SU-DHL-6 (cell line): ENCODE data around the gene ASPN.

Experiments used
- CTCF ChIP-seq: fragments of 200-600 bp; sonication (generic); IDR thresholded peaks from one replicate; pipeline ENCODE4 v1.5.1; 2017; ENCODE audit warnings: antibody characterized with exemption, mild to moderate bottlenecking, low read length, moderate library complexity; ENCODE audit not compliant: insufficient read depth, poor library complexity, severe bottlenecking
- EZH2phosphoT487 ChIP-seq: fragments of 200-600 bp; sonication (generic), shearing (Covaris generic); conservative IDR thresholded peaks from 2 replicates; pipeline ENCODE4 v1.6.1; 2018; ENCODE audit warnings: mild to moderate bottlenecking, antibody characterized with exemption, low read length, moderate library complexity, mixed read lengths

DNA sequence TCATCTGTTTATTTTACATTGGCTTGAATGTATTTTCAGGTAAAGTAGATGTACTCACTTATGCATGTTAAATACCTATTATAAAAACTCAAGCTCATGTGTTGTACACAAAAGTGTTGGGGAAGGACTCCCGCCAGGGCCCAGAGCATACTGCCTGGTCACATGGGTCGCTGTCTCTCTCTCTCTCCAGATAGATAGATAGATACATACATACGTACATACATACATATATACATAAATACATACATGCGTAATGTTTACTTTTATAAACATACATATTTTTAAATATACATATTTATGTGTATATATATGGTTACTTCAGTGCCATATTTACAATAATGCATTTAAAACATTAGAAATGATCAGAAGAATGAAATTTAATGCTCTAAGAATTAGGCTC, 24.7 kb downstream of the ASPN start:
- TF ChIP-seq CTCF: no peak
- no peak for TF ChIP-seq EZH2phosphoT487
